NCI-H187 (cell line): ENCODE results near the gene GAB2.
"Not testable (repeated sequence)": the region's sequence is repeated elsewhere in the genome, so short reads cannot be mapped to it uniquely, and the experiment has no call there.

Experiments used
- DNase-seq, 2 experiments: peaks; one replicate each; lab custom pipeline; 2025; lab: John Stamatoyannopoulos, UW

The GAB2 gene

GRCh38 chr11:78248191-78248590, 169.4 kb downstream of the GAB2 start:
- DNase-seq = no peak

- no peak for DNase-seq
Observed at GRCh38 chr11:78244546-78245255, 172.9 kb downstream of the GAB2 start.

- DNase-seq = no peak
Observed at GRCh38 chr11:78244080-78244479, 173.5 kb downstream of the GAB2 start.

- no peak for DNase-seq
Observed at GRCh38 chr11:78241475-78241874, 176.1 kb downstream of the GAB2 start.

GRCh38 chr11:78239781-78240180, 177.8 kb downstream of the GAB2 start:
- DNase-seq = no peak

- DNase-seq = no peak
Observed at GRCh38 chr11:78237293-78238046, 180.2 kb downstream of the GAB2 start.

GRCh38 chr11:78234006-78234405, 183.6 kb downstream of the GAB2 start:
- no peak for DNase-seq

GRCh38 chr11:78233046-78233445, 184.6 kb downstream of the GAB2 start:
- DNase-seq = not testable (repeated sequence)

- no peak for DNase-seq
Observed at GRCh38 chr11:78231962-78232501, 185.6 kb downstream of the GAB2 start.

GRCh38 chr11:78230161-78230877, 187.3 kb downstream of the GAB2 start:
- no peak for DNase-seq

- DNase-seq = no peak
Observed at GRCh38 chr11:78229106-78229505, 188.5 kb downstream of the GAB2 start.

GRCh38 chr11:78228467-78228866, 189.2 kb downstream of the GAB2 start:
- peak; percentile 12 to 59 for DNase-seq

- no peak for DNase-seq
Observed at GRCh38 chr11:78227921-78228320, 189.7 kb downstream of the GAB2 start.

- no peak for DNase-seq
Observed at GRCh38 chr11:78226684-78227680, 190.6 kb downstream of the GAB2 start.

- DNase-seq = no peak
Observed at GRCh38 chr11:78224906-78225420, 192.7 kb downstream of the GAB2 start.

GRCh38 chr11:78224506-78224905, 193.1 kb downstream of the GAB2 start:
- DNase-seq = no peak

GRCh38 chr11:78223320-78223954, 194.2 kb downstream of the GAB2 start:
- DNase-seq = no peak

GRCh38 chr11:78222726-78223125, 194.9 kb downstream of the GAB2 start:
- not testable (repeated sequence) for DNase-seq

GRCh38 chr11:78221396-78222315, 196.0 kb downstream of the GAB2 start:
- DNase-seq = no peak
